ENCODE measurements around the gene TLR5. TPM values are rescaled to one million over a fixed set of nuclear protein-coding genes. Genes with fewer than 3 reads are reported as not detected.

TLR5 gene
- total RNA-seq, 2 donors from 2014 or later = 1.0 to 3.6 TPM

DNA sequence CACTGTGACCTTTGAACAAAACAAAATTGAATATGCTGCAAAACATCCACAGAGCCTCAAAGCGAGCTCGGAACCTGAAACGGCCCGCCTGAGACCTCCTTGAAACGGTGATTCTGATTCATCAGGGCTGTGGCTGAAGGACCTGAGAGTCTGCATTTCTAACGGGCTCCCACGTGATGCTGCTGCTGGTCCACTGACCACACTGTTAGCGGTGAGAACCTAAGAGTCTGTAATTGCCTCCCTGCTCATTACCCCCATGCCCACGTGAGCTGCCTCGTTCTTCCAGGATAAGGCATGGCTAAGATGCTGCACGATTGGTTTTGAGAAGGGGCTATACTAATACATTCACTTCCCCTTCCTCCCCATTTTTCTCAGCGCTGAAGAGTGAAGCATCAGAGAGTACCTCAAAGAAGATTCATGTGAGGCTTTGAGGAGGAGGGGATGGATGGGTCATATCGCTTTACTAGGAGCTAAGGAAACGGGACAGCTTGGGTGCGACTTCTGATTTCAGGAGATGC lies 9.7 kb downstream of the TLR5 start:
- peaks cover 0 to 42% of the 10 kb centered on the region in 2 donors for H3K4me1 ChIP-seq
- H3K36me3 ChIP-seq = no peaks in the 10 kb centered on the region
- H3K27ac ChIP-seq = no peak overlapping the region
- H3K4me3 ChIP-seq = peak overlapping the region in 1 of 2 donors; percentile 49
- H3K9me3 ChIP-seq = no peaks in the 10 kb centered on the region
- DNase-seq (ENCODE audit: low spot score) = no peak
- no peak for TF ChIP-seq CTCF (IDR thresholded peaks at IDR 0.05)
- no peaks in the 10 kb centered on the region for H3K27me3 ChIP-seq

GRCh38 chr1:223129229-223129901 lies 13.7 kb downstream of the TLR5 start:
- TF ChIP-seq CTCF (IDR thresholded peaks at IDR 0.05) = peak; percentile 93 to 94
- Histone ChIP-seq H3K9me3 (no peaks in the 10 kb centered on the region), H3K27ac (no peak overlapping the region), H3K27me3 (no peaks in the 10 kb centered on the region), H3K36me3 (no peaks in the 10 kb centered on the region), H3K4me1 (peaks cover 0 to 16% of the 10 kb centered on the region in 2 donors), H3K4me3 (peak overlapping the region in 1 of 2 donors; percentile 9)
- peak; percentile 73 for DNase-seq (ENCODE audit: low spot score)

- DNase-seq (ENCODE audit: low spot score) = no peak
- TF ChIP-seq CTCF (IDR thresholded peaks at IDR 0.05) = no peak
- H3K4me1 ChIP-seq = peaks cover 0 to 8% of the 10 kb centered on the region in 2 donors
- H3K9me3 ChIP-seq = no peaks in the 10 kb centered on the region
- H3K27me3 ChIP-seq = no peaks in the 10 kb centered on the region
- no peak overlapping the region for H3K4me3 ChIP-seq
- no peaks in the 10 kb centered on the region for H3K36me3 ChIP-seq
- H3K27ac ChIP-seq = no peak overlapping the region
Measured at GRCh38 chr1:223126741-223127140, 16.3 kb downstream of the TLR5 start.

DNA sequence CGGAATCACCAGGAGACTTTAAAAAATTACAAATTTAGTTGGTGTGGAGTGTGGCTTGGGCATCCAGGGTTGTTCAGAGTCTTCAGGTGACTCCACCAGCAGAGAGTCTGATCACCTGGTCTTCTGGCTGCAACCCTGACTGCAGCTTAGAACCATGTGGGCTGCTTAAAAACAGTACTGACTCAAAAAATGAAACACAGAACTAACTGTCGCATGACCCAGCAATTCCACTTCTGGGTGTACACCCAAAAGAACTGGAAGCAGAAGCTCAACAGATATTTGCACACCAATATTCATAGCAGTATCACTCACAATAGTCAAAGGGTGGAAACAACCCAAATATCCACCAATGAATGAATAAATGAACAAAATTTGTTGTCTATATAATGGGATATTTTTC lies 17.3 kb downstream of the TLR5 start:
- Histone ChIP-seq H3K4me1 (peaks cover 0 to 8% of the 10 kb centered on the region in 2 donors), H3K27ac (no peak overlapping the region), H3K9me3 (no peaks in the 10 kb centered on the region), H3K36me3 (no peaks in the 10 kb centered on the region), H3K4me3 (no peak overlapping the region), H3K27me3 (no peaks in the 10 kb centered on the region)
- TF ChIP-seq CTCF (IDR thresholded peaks at IDR 0.05) = no peak
- DNase-seq (ENCODE audit: low spot score) = no peak

GRCh38 chr1:223123011-223123610 lies 19.9 kb downstream of the TLR5 start:
- no peak overlapping the region for H3K4me3 ChIP-seq
- H3K27ac ChIP-seq = no peak overlapping the region
- DNase-seq (ENCODE audit: low spot score) = no peak

More at GRCh38 chr1:223123011-223123610, 19.9 kb downstream of the TLR5 start:
- H3K9me3 ChIP-seq = no peaks in the 10 kb centered on the region
- peaks cover 0 to 3% of the 10 kb centered on the region in 2 donors for H3K4me1 ChIP-seq
- no peaks in the 10 kb centered on the region for H3K36me3 ChIP-seq
- no peaks in the 10 kb centered on the region for H3K27me3 ChIP-seq
- no peak for TF ChIP-seq CTCF (IDR thresholded peaks at IDR 0.05)

All from right atrium auricular region (tissue), 2 donors.